GM21423 (cell line): ENCODE measurements around the gene SYNJ2.

Experiments
- ATAC-seq: cut with Tn5 transposase; IDR thresholded peaks from one replicate; pipeline ENCODE4 v1.9.1; 2021; ENCODE audit warnings: mild to moderate bottlenecking, moderate library complexity; ENCODE audit not compliant: unreplicated experiment

SYNJ2 gene

GRCh38 chr6:157978021-157978783, 3.5 kb upstream of the SYNJ2 start:
- no peak for ATAC-seq

GRCh38 chr6:157980288-157981131, 1.2 kb upstream of the SYNJ2 start:
- ATAC-seq = peak; percentile 1

GRCh38 chr6:157981132-157981394, 600 bp upstream of the SYNJ2 start:
- ATAC-seq = peak; percentile 21

DNA sequence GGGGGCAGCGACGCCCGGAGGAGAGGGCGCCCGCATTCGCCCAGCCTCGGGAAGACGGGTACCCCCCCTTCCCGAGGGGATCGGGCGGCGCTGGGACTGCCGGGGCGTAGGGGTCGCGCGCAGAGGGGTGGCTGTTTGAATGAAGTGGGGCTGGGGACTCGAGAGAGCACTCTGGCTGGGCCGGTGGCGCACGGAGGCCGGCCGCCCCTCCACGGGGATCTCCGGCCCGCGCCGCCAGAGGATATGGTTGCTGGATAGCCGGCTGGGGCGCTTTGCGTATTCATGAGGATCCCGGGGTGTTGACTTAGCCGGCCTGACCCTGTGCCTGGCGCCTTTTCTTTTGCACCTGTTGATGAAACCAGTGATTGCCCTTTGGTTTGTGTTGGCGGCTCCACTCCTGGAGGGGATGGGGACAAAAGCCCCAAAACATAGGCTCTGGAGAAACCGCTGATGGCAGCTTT, 469 bp downstream of the SYNJ2 start:
- peak; percentile 36 for ATAC-seq

- no peak for ATAC-seq
Measured at GRCh38 chr6:157982563-157983405, 1.1 kb downstream of the SYNJ2 start.

- ATAC-seq = no peak
Measured at GRCh38 chr6:157983406-157984119, 1.9 kb downstream of the SYNJ2 start.

DNA sequence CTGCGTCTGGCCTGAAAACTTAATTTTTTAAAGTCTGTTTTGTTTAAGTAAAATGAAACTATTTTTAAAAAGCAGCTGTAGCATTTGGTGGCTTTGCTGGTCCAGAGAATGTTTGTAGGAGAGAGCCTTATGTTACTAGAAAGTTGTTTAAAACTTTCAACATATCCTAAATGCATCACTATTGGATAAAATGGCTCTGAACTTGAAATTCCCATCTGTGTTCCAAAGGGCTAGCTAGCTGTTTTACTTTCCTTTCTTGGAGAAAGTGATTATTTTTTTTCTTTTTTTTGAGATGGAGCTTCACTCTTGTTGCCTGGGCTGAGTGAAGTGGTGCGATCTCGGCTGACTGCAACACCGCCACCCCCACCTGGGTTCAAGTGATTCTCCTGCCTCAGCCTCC, 2.5 kb downstream of the SYNJ2 start:
- ATAC-seq = no peak

- no peak for ATAC-seq
Measured at GRCh38 chr6:157984686-157985225, 3.1 kb downstream of the SYNJ2 start.

DNA sequence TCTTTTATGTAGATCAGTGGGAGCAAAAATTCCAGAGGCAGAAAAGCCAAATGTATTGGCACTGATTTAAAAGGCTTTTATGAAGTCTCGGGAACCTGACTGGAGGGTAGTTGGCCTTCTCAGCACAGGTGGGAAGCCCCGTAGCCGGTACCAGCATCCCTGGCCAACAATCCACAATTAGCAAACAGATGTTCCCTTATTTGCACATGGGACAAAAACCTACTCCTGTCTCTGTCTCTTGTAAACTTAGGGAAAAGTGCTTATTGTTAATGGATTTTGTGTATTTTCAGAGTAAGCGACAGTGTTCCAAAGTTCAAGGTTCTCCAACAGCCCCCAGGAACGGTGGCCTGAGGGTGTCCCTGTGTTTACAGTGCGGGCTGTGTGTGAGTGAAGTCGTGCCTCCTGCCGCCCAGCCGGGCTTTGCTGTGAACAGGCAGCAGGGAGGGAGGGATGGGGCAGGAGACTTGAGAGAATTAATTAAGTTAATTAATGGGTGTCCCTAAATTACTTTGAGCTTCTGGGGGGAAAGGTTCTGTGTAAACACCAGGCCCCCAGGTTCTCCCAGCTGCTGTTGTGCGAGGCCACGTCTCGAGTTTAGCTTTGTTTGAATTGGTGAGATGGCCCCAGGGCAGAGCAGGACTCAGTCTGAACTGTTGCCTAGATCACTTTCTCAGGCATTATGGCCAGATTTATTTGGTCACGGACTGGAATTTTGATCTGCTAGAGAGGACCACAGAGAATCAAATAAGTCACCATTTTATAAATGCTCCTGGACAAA, 3.9 kb downstream of the SYNJ2 start:
- no peak for ATAC-seq

DNA sequence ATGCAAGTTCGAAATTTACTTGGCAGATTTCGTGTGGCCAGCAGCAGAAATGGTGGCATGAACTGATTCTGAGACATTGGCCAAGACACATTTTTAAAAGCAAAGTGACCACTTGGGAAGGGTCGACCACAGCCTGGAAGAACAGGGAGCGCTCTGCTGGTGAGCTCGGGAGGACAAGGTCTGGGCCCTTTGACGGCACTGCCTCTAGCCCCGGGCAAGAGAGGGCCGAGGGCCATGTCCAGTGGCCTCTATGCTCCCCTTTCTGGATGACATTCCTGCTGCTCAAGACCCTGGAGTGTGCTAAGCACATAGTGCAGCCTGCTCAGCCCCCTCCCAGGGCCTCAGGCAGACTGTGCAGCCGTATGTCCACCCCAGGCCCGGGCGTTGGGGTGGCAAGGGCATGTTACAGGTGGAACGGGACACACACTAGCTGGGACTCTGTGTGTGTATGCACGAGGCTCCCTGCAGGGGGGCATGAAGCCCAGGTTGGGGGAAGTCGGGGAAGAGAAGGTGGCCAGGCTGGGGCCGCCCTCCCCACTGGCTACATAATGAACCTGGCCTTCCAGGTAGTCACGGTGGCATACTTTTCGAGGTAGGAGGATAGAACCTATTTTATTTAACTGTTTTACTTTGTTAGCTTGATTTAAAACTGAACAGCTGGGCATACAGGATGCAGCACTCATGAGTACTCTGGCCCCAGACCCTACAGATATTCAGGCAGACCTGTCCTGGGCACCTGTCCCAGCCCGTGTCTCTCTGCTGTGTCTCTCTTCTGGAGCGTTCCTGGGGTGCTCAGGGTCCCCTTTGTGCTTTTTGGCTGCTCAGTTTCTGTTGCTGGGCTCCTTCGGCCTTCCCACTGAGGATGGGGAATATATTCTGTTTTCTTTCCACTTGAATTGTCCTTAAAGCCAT, 6.4 kb downstream of the SYNJ2 start:
- no peak for ATAC-seq

DNA sequence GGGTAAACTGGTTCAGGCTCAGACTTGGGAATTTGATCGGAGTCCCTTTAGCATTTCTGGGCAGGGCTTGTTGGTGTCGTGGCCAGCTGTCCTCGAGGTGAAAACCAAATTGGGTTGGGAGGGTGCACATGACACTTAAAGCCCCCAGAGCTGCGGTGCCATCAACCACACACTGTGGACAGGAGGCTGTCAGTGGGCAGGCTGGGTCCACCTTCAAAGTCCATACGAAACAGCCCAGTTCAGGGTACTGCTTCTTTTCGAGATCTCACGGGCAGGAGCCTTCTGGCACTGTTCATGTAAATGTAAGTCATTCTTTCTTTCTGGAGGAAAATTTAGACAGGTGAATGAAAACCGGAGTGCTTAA, 7.0 kb downstream of the SYNJ2 start:
- no peak for ATAC-seq

DNA sequence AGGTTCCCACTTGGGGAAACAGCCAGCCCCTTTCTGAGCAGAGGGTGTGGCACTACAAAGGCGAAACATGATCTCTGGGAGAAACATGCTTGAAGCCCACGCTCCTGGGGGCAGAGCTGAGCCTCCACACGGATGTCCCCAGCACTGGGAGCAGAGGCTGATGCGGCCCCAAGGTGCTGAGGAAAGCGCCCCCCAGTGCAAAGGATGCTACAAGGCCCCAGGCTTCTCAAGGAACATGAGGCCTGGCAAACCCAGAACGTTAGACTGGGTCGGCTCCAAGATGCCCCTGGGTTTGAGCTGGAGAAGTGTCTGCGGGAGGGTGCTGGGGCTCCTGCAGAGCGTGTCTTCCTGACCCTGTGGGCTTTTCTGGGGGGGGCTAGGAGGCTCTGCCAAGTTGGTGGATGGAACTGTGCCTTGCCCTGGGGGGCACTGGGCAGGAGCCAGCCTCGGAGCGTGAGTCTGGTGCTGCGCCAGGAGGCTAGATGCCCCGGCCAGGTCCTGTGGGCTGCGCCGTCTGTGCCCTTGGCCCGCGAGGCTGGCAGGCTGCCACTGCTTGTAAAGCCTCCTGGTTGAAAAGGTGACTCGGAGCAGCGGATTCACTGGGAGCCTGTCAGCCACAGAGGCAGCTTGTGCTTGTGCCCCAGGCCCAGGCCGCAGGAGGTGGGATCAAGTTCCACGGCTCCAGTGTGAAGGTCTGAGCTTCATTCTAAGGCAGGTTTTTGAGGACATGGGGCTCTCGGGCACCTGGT, 8.1 kb downstream of the SYNJ2 start:
- ATAC-seq = no peak

- peak; percentile 78 for ATAC-seq
Measured at GRCh38 chr6:157990321-157991066, 8.8 kb downstream of the SYNJ2 start.

DNA sequence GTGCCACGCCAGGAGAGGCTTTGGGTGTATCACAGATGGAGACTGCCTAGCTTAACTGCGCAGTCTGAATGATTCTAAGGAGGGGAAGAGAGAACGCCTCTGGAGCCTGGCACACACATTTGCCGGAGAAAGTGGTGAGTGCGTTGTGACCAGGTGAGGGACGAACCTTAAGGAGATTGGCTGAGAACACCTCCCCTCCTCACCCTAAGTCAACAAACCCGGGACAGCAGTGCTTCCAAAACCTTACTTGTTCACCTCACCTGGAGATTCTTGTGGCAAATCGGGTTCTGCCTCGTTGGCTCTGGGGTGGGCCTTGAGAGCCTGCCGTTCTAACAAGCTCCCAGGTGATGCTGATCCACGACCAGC, 9.4 kb downstream of the SYNJ2 start:
- ATAC-seq = no peak

- no peak for ATAC-seq
Measured at GRCh38 chr6:157993076-157993475, 11.4 kb downstream of the SYNJ2 start.

DNA sequence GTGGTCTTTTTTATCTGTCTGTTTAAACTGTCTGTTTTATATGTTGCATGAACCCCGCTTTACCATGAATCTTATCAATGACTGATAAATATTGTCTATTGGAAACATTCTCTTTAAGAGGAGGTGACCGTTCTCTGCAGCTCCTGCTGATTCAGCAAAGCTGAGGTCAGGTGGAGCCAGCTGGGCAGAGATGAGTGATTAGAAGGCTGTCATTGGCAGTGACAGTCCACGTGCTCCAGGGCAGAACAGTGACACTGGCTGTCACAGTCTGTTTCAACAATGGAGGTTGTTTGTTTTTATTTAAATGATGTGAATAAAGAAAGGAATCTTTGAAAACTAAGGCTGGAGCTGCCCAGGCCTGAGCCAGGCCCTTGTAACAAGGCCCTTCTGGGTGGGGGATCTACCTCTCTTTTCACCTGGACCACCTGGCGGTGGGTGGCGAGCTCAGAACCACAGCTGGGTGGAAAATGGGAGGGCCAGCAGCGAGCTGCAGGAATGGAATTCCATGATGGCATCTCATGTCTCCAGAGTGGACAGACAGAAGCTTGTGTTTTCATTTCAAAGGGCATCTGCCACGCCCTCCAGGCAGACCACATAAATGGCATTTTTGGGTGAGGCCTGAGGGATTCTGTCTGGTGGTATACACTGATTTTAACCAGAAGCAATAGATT, 12.6 kb downstream of the SYNJ2 start:
- ATAC-seq = no peak

DNA sequence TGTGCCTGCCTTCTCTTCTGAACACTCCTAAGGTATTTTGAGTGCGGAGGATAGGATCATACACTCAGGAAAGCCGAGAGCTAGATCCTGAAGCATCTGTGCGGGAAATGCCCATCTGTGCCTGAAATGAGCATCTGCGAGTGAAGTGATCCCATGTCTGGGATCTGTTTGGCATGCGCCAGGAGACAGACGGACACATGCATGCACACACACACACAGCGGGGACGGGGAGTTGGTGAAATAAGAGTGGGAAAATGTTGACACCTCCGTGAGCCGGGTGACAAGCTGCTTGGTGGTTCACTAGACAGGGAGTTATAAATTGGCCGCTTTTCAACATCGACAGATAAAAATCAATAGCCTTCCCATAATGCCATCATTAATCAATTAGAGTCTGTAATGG, 13.8 kb downstream of the SYNJ2 start:
- ATAC-seq = no peak
